Stimulated activated CD4-positive, alpha-beta T cell treated with anti-CD3 and anti-CD28 coated beads, Interleukin-1b, Interleukin-23, amount 100 ng/mL, for 24 hours (primary cell): ENCODE measurements around the gene SNX25.
A peak's percentile ranks its signal among the peaks of the same experiment; 100 is the strongest.
"Not testable (repeated sequence)": the region's sequence is repeated elsewhere in the genome, so short reads cannot be mapped to it uniquely, and the experiment has no call there.

Experiments
- DNase-seq, 4 experiments: peaks; one replicate each; pipeline ENCODE4 v3.0.0-alpha.2; 2020; ENCODE audit warnings: low read depth in 4 of 4, low spot score in 1 of 4

The SNX25 gene

DNA sequence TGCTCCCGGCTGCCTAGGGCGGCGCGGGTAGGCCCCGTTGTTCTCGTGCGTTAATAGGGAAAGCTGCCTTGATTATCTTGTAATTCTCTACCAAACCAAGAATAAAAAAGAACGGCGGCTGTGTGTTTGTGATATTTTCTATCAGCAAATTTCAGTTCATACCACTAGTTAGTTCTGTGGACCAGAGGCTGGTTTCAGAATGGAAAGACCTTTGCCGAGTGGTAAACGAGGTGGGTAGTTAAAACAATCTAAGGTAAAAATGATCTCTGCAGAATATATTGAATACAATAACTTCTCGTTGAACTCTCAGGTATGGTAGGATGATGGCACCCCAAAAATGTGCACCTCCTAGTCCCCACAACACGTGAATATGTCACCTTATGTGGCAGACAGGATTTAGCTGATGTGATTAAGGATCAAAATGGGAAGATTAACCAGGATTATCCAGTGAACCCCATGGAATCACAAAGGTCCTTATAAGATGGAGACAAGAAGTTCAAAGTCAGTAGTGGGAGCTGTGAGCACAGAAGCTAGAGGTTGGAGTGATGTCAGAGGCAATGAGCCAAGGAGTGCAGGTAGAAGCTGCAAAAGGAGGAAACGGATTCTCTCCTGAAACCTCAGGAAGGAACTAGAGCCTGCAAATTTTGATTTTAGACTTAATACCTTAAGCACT, 5.0 kb upstream of the SNX25 start:
- no peak for DNase-seq

- not testable (repeated sequence) for DNase-seq
Measured at GRCh38 chr4:185205073-185205472, 4.3 kb upstream of the SNX25 start.

GRCh38 chr4:185205697-185206342, 3.6 kb upstream of the SNX25 start:
- no peak for DNase-seq

- DNase-seq = no peak
Measured at GRCh38 chr4:185207466-185207865, 1.9 kb upstream of the SNX25 start.

- DNase-seq = not testable (repeated sequence)
Measured at GRCh38 chr4:185209852-185210101, 379 bp downstream of the SNX25 start.

- DNase-seq = peak in 2 of 4 experiments; percentile 20 to 28
Measured at GRCh38 chr4:185210102-185210981, 944 bp downstream of the SNX25 start.

DNA sequence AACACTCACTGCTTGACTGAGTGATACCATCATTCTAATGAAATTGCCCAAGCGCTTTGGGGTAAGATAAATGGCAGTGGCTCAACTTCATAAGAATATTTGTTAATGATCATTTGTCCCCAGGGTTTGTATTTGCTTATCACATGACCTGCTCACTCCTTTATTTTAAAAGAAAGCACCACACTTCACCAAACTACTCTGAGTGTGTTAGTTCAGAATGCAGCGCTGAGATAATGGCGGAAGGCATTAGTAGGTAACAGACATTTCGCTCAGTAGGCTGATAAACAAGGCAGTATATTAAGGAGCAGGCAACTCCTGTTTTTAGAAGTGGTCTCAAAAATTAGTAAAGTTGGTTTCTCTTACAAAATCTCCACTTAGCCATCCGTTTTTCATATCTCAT, 1.6 kb downstream of the SNX25 start:
- DNase-seq = no peak

DNA sequence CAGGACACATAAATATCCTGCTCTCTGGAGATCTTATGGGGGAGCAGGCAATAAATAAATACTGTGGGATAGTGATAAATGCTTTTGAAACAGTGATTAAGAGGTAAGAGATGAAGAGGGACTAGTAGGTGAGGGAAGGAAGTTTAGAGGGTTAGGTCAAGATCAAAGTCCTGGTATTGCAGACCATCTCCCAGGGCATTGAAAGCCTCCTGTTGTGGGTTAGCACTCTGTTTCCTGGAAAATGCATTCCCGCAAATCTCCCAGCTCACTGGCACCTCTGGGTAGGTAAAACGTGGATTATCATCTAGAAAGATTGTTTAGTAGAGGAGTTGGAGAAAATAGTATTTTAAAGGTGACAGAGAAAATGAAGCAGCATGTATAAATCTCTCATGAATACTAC, 2.2 kb downstream of the SNX25 start:
- no peak for DNase-seq

GRCh38 chr4:185212581-185212980, 3.2 kb downstream of the SNX25 start:
- DNase-seq = no peak

GRCh38 chr4:185213877-185214276, 4.5 kb downstream of the SNX25 start:
- DNase-seq = no peak

- DNase-seq = no peak
Measured at GRCh38 chr4:185215261-185215660, 5.9 kb downstream of the SNX25 start.

DNA sequence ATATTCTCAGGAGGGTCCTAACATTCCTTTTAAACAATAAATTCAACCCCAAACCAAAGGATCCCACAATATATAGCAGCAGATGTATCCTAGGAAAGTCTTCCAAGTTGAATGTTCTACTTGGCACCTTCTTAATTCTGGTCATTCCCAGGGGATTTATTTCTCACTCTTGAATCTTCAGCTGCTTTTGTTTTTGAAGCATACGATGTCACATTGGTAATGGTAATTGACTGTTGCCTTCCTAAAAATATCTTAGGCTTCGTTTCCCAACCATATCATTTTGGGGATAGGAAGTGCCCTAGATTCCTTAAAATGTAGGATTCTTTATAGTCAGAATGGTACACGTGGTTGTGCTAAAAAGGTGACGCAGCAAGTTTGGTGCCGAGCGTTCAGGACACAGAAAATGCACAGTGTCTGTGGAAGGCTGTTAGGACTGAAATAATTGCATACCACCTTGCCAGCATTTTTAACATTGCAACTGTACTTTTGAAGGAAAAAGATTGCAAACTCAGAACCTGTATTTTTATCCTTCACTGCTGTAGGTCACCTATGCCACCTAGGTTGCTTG, 8.1 kb downstream of the SNX25 start:
- DNase-seq = no peak

DNA sequence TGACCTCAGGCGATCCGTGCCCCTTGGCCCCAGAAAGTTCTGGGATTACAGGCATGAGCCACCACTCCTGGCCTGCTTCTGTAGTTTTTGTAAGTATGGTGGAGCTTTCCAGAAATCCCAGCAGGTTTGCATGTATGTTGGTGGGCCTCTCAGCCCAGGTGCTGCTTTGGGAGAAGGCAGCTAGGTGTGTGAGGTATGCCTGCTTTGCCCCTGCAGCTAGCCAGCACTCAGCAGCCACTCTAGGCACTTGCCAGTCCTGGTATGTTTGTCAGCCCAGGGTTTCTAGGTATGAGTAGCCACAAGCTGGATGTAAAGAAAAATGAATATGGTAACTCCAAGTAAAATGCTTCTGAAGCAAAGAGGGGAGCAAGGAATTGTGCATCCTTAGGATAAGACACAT, 8.9 kb downstream of the SNX25 start:
- DNase-seq = no peak

- DNase-seq = no peak
Measured at GRCh38 chr4:185219551-185220344, 10.3 kb downstream of the SNX25 start.

GRCh38 chr4:185221491-185221890, 12.1 kb downstream of the SNX25 start:
- no peak for DNase-seq

GRCh38 chr4:185221912-185222311, 12.5 kb downstream of the SNX25 start:
- DNase-seq = no peak

GRCh38 chr4:185222598-185222997, 13.2 kb downstream of the SNX25 start:
- DNase-seq = no peak

GRCh38 chr4:185224597-185224996, 15.2 kb downstream of the SNX25 start:
- no peak for DNase-seq

DNA sequence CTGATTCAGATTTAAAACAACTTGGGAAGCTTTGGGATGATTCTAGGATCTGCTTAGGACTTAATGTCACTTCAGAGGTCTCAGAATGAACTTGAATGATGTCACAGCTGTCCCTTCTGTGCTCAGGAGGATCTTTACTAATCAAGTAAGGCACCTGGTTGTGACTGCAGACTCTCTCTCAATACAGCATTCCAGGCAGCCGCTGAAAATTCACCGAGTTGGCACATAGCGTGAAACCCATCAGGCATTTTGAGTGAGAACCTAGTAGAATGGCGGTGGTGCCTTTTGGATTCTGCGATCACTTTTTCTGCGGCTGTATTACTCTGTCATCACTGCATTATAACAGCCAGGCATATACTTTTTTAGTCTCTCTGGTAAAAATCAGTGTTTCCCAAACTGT, 16.5 kb downstream of the SNX25 start:
- no peak for DNase-seq

- DNase-seq = no peak
Measured at GRCh38 chr4:185227131-185227551, 17.7 kb downstream of the SNX25 start.

GRCh38 chr4:185227713-185228278, 18.4 kb downstream of the SNX25 start:
- DNase-seq = no peak
